ENCODE measurements around the gene RNF141. TPM values are rescaled to one million over a fixed set of nuclear protein-coding genes. Genes with fewer than 3 reads are reported as not detected.

The RNF141 gene
- total and polyA plus RNA-seq, 9 donors = 16.9 to 26.4 (median 19.4) TPM

DNA sequence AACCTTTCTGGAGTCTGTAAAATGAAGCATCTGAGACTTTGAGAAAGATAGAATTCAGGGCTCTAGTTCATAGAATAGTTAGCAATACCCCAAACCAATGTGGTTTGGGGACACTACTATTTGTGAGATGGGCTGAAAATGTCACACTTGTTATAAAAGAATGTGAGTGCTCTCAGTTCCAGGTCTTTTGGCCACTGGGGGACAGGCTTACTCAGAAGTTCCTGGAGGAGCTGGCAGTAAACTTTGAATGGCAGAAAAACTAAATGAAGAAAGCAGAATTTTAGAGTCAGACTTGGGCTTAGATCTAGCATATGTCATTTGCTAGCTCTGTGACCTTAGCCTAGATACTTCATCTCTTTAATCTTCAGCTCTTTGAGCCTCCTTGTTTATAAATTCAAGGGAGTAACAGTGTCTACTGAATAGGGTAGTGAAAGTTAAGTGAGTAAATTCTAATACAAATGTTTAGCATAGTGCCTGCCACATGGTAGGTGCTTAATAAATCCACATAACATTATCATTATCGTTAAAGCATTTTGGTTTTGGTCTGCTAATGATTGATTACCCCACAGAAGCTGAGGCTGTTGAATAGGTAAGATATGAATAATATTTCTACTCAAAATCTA lies 23.8 kb upstream of the RNF141 start:
- Histone ChIP-seq H3K27ac (ENCODE audit: low read length) (no peak overlapping the region), H3K4me3 (ENCODE audit: low read length) (no peak overlapping the region), H3K4me1 (ENCODE audit: control insufficient read depth, insufficient read depth, low read length) (peaks cover 2% of the 10 kb centered on the region), H3K36me3 (ENCODE audit: control insufficient read depth, insufficient read depth, low read length) (no peaks in the 10 kb centered on the region), H3K9me3 (replicated peaks; ENCODE audit: control insufficient read depth, low read depth, low read length) (no peaks in the 10 kb centered on the region), H3K27me3 (ENCODE audit: control insufficient read depth, insufficient read depth, low read length) (no peaks in the 10 kb centered on the region)
- DNase-seq = peak; percentile 56
- WGBS (ENCODE audit: insufficient coverage) = no CpG with 5 or more reads among the region's 1 CpG

DNA sequence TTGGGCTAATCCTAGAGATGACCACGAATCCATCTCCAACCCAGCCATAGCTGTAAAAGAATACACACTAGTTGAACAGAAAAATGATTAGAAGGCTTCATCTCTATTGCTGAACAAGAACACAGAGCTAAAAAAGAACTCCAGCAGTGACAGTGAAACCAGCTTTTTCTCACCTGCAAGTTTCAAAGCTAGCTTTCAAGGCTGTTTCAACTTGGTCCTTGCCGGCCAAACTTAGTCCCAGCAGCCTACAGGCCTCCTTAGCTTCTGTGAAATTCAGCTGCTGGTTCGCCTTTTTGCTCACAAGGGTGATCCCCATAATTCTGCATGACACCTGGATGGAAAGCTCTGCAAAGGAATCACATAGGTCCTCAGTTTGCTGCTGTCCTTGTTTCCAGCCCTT lies 23.0 kb upstream of the RNF141 start:
- Histone ChIP-seq H3K36me3 (ENCODE audit: control insufficient read depth, insufficient read depth, low read length) (no peaks in the 10 kb centered on the region), H3K27me3 (ENCODE audit: control insufficient read depth, insufficient read depth, low read length) (no peaks in the 10 kb centered on the region), H3K4me3 (ENCODE audit: low read length) (no peak overlapping the region), H3K9me3 (replicated peaks; ENCODE audit: control insufficient read depth, low read depth, low read length) (no peaks in the 10 kb centered on the region), H3K4me1 (ENCODE audit: control insufficient read depth, insufficient read depth, low read length) (peaks cover 2% of the 10 kb centered on the region), H3K27ac (ENCODE audit: low read length) (no peak overlapping the region)
- DNase-seq = no peak
- 90% methylated on average over 3 of the region's 3 CpGs for WGBS (ENCODE audit: insufficient coverage)

DNA sequence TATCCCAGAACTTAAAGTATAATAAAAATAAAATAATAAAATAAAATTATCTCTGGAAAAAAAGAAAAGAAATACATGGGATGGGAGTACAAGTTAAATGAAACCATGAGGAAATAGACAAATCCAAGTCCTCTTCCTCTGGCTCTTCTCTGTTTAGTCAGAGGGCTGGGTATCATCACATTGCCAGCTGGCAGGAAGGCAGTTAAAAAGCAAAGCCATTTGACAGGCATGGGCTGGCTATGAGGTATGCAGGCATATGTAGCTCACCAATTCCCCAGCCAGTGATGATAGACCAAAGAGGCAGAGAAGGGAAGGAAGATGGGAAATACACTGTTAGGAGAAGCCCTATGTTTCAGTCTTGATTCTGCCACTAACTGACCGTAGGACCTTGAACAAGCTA lies 21.0 kb upstream of the RNF141 start:
- no peaks in the 10 kb centered on the region for H3K9me3 ChIP-seq (replicated peaks; ENCODE audit: control insufficient read depth, low read depth, low read length)
- no peaks in the 10 kb centered on the region for H3K36me3 ChIP-seq (ENCODE audit: control insufficient read depth, insufficient read depth, low read length)
- H3K27me3 ChIP-seq (ENCODE audit: control insufficient read depth, insufficient read depth, low read length) = no peaks in the 10 kb centered on the region
- DNase-seq = no peak
- WGBS (ENCODE audit: insufficient coverage) = 67% methylated on average over 1 of the region's 1 CpG
- H3K27ac ChIP-seq (ENCODE audit: low read length) = no peak overlapping the region
- H3K4me1 ChIP-seq (ENCODE audit: control insufficient read depth, insufficient read depth, low read length) = no peaks in the 10 kb centered on the region
- H3K4me3 ChIP-seq (ENCODE audit: low read length) = no peak overlapping the region

DNA sequence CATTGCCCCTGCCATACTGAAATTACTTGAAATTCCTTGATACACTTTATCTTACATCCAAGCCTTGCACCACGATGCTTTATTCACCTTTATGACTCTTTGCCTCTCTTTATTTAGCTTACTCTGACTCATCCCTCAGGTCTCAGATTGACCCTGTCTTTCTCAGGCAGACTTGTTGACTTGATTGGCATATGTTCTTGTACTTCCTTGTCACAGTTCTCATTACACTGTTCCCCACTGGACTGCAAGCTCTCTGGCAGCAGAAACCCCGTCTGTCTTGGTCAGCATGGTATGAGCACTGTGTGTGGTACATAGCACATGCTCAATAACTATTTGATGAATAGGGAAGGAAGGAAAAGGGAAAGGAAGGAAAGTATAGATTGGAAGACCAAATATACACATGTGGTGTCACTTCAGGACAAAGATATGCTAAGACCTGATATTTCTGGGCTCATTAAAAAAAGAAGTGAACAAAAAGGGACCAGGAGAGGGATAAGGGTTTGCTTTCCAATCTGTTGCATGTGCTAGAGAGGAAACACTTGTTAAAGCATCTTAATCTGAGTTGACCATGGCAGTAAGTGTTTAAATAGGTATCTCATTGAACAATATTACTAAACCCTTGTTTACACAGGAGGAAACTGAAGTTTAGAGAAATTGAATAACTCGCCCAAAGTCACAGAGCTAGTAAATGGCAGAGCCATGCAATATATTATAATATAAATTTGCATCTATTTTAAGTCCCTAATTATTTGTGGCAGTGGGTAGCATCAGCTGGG lies 20.2 kb upstream of the RNF141 start:
- H3K9me3 ChIP-seq (replicated peaks; ENCODE audit: control insufficient read depth, low read depth, low read length) = no peaks in the 10 kb centered on the region
- H3K36me3 ChIP-seq (ENCODE audit: control insufficient read depth, insufficient read depth, low read length) = no peaks in the 10 kb centered on the region
- H3K27ac ChIP-seq (ENCODE audit: low read length) = no peak overlapping the region
- 67% methylated on average over 1 of the region's 3 CpGs for WGBS (ENCODE audit: insufficient coverage)
- no peaks in the 10 kb centered on the region for H3K27me3 ChIP-seq (ENCODE audit: control insufficient read depth, insufficient read depth, low read length)
- no peak overlapping the region for H3K4me3 ChIP-seq (ENCODE audit: low read length)
- DNase-seq = no peak
- no peaks in the 10 kb centered on the region for H3K4me1 ChIP-seq (ENCODE audit: control insufficient read depth, insufficient read depth, low read length)

DNA sequence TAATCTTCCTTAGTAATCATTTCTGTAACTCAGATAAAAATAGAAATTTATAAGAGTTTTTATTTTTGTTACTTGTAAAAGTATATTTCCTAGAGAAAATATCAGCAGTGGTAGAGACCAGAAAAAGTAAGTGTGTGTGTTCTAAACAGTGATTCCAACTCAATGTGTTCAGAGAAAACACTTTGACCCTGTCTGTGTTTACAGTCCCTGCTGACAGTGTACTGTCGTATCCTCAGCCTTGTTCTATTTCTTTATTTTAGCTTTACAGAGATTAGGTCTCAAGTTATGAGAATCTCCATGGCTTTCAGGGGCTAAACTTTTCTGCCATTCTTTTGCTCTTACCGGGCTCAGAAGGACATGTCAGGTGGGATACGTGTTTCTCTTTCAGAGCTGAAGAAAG lies 17.3 kb upstream of the RNF141 start:
- no peaks in the 10 kb centered on the region for H3K27me3 ChIP-seq (ENCODE audit: control insufficient read depth, insufficient read depth, low read length)
- H3K27ac ChIP-seq (ENCODE audit: low read length) = no peak overlapping the region
- H3K4me3 ChIP-seq (ENCODE audit: low read length) = no peak overlapping the region
- H3K4me1 ChIP-seq (ENCODE audit: control insufficient read depth, insufficient read depth, low read length) = no peaks in the 10 kb centered on the region
- 92% methylated on average over 2 of the region's 3 CpGs for WGBS (ENCODE audit: insufficient coverage)
- H3K9me3 ChIP-seq (replicated peaks; ENCODE audit: control insufficient read depth, low read depth, low read length) = no peaks in the 10 kb centered on the region
- DNase-seq = no peak
- no peaks in the 10 kb centered on the region for H3K36me3 ChIP-seq (ENCODE audit: control insufficient read depth, insufficient read depth, low read length)

DNA sequence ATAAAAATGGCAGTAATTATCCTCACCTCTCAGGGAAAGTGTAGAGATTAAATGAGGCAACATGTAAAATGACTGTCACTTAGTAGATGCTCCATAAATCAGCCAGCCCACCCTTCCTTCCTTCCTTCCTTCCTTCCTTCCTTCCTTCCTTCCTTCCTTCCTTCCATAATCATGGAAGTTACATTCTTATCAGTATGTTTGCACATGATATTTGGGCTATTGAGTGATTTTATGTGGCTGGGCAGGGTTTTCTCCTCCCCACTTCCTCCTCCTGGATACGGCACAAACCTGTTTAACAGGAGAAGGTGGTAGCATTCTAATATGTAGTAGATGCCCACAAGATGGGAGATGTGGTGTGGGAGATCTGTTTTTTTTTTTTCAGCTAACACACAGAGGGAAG lies 15.6 kb upstream of the RNF141 start:
- H3K4me3 ChIP-seq (ENCODE audit: low read length) = no peak overlapping the region
- no peaks in the 10 kb centered on the region for H3K4me1 ChIP-seq (ENCODE audit: control insufficient read depth, insufficient read depth, low read length)
- no CpG with 5 or more reads among the region's 1 CpG for WGBS (ENCODE audit: insufficient coverage)
- H3K27ac ChIP-seq (ENCODE audit: low read length) = no peak overlapping the region
- H3K9me3 ChIP-seq (replicated peaks; ENCODE audit: control insufficient read depth, low read depth, low read length) = no peaks in the 10 kb centered on the region
- no peaks in the 10 kb centered on the region for H3K36me3 ChIP-seq (ENCODE audit: control insufficient read depth, insufficient read depth, low read length)
- no peak for DNase-seq
- no peaks in the 10 kb centered on the region for H3K27me3 ChIP-seq (ENCODE audit: control insufficient read depth, insufficient read depth, low read length)

DNA sequence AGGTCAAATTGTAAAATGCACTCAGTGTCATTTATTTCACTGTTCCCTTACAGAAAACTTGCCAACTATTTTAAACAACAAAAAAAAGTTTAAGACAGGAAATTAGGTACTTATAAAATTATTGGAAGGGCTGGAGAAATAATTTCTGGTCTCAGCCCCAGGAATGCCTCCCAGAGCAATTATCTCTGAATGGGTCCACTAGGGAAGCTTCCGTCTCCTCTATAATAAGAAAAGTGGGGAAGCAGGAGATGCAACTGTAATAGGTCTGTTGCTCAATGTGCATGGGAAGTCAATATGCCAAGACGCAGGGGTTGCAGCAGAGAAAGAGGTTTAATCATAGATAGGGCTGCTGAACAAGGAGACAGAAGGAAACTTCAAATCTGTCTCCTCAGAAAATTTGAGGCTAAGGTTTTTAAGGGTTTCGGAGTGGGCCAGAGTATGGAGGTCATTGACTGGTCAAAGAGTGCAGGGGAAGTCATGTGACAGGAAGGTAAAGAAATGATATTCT lies 10.9 kb upstream of the RNF141 start:
- H3K4me1 ChIP-seq (ENCODE audit: control insufficient read depth, insufficient read depth, low read length) = no peaks in the 10 kb centered on the region
- no peak for DNase-seq
- H3K27me3 ChIP-seq (ENCODE audit: control insufficient read depth, insufficient read depth, low read length) = no peaks in the 10 kb centered on the region
- no peak overlapping the region for H3K4me3 ChIP-seq (ENCODE audit: low read length)
- WGBS (ENCODE audit: insufficient coverage) = 67% methylated on average over 1 of the region's 3 CpGs
- H3K9me3 ChIP-seq (replicated peaks; ENCODE audit: control insufficient read depth, low read depth, low read length) = no peaks in the 10 kb centered on the region
- H3K36me3 ChIP-seq (ENCODE audit: control insufficient read depth, insufficient read depth, low read length) = no peaks in the 10 kb centered on the region
- no peak overlapping the region for H3K27ac ChIP-seq (ENCODE audit: low read length)

DNA sequence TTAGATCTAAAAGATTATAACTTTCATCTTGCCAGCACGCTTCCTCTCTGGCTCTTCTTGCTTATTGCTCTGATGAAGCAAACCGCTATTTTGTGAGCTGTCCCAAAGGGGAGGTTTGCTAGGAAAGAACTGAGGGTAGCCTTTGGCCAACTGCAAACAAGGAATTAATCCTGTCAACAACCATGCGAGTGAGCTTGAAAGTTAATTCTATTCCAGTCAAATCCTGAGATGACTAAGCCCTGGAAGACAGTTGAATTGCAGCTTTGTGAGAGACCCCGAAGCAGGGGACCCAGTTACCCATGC lies 10.3 kb upstream of the RNF141 start:
- Histone ChIP-seq H3K4me1 (ENCODE audit: control insufficient read depth, insufficient read depth, low read length) (no peaks in the 10 kb centered on the region), H3K36me3 (ENCODE audit: control insufficient read depth, insufficient read depth, low read length) (no peaks in the 10 kb centered on the region), H3K27me3 (ENCODE audit: control insufficient read depth, insufficient read depth, low read length) (no peaks in the 10 kb centered on the region), H3K9me3 (replicated peaks; ENCODE audit: control insufficient read depth, low read depth, low read length) (no peaks in the 10 kb centered on the region), H3K27ac (ENCODE audit: low read length) (no peak overlapping the region), H3K4me3 (ENCODE audit: low read length) (no peak overlapping the region)
- WGBS (ENCODE audit: insufficient coverage) = no CpG with 5 or more reads among the region's 4 CpGs
- no peak for DNase-seq

DNA sequence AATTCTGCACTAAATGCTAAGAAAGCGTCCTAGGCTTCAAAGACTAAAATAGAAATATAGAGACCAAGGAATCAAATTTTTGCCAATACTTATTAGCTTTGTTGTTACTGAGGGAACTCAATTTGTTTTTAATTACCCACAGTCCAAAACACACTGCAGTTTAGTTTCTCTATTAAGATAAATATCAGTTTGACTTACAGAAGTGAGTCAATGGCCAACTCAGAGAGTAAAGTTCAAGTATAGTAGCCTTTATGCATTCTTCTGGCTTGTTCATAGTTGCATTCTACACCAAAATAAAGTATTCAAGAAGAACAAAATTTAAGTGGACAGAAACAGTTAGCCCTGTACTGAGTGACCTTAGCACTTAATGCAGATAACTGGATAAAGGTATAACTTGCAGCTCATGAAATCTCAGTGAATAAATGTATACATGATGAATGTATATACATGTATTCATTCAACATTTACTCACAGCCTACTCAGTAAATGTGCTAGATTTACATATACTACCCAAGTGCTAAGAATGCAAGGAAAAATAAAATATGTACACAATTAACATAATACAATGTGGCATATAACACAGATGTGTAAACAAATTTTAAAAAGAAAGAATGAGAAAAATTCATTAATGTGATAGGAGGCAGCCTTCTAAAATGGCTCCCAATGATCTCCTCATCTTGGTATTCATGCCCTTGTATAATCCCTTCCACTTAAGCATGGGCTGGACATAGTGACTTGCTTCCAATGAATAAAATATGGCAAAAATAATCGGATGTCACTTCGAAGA lies 9.7 kb upstream of the RNF141 start:
- WGBS (ENCODE audit: insufficient coverage) = no CpG with 5 or more reads among the region's 3 CpGs
- no peak for DNase-seq
- H3K9me3 ChIP-seq (replicated peaks; ENCODE audit: control insufficient read depth, low read depth, low read length) = no peaks in the 10 kb centered on the region
- no peak overlapping the region for H3K4me3 ChIP-seq (ENCODE audit: low read length)
- no peak overlapping the region for H3K27ac ChIP-seq (ENCODE audit: low read length)
- no peaks in the 10 kb centered on the region for H3K36me3 ChIP-seq (ENCODE audit: control insufficient read depth, insufficient read depth, low read length)
- no peaks in the 10 kb centered on the region for H3K27me3 ChIP-seq (ENCODE audit: control insufficient read depth, insufficient read depth, low read length)
- H3K4me1 ChIP-seq (ENCODE audit: control insufficient read depth, insufficient read depth, low read length) = no peaks in the 10 kb centered on the region
